H9 (cell line): ENCODE results near the gene ECD. TPM values are rescaled to one million over a fixed set of nuclear protein-coding genes. Genes with fewer than 3 reads are reported as not detected.

Experiments used
- DNase-seq: peaks from one replicate; pipeline ENCODE4 v3.0.0-alpha.2; 2017
- H2AFZ ChIP-seq: one replicate; pipeline ENCODE4 v1.6.1; 2013; ENCODE audit warnings: mild to moderate bottlenecking, low read length, control low read depth, moderate library complexity
- H2AK5ac ChIP-seq: 2 replicates; pipeline ENCODE4 v1.6.1; 2013; ENCODE audit warnings: low read length, control low read depth, mixed read lengths; ENCODE audit not compliant: insufficient read length
- H2BK120ac ChIP-seq: one replicate; pipeline ENCODE4 v1.6.1; 2013; ENCODE audit warnings: low read depth, mild to moderate bottlenecking, low read length, control low read depth, inconsistent platforms; ENCODE audit not compliant: poor library complexity, severe bottlenecking
- H2BK12ac ChIP-seq: 2 replicates; pipeline ENCODE4 v1.6.1; 2013; ENCODE audit warnings: low read length, control low read depth, mixed read lengths, low read depth; ENCODE audit not compliant: insufficient read length
- H2BK15ac ChIP-seq: 2 replicates; pipeline ENCODE4 v1.6.1; 2013; ENCODE audit warnings: low read depth, low read length, control low read depth
- H2BK20ac ChIP-seq: one replicate; pipeline ENCODE4 v1.6.1; 2013; ENCODE audit warnings: low read depth, mild to moderate bottlenecking, low read length, control low read depth, inconsistent platforms; ENCODE audit not compliant: poor library complexity, severe bottlenecking
- H2BK5ac ChIP-seq: 2 replicates; pipeline ENCODE4 v1.6.1; 2013; ENCODE audit warnings: low read length, control low read depth, mixed read lengths; ENCODE audit not compliant: insufficient read length
- H3K14ac ChIP-seq: 2 replicates; pipeline ENCODE4 v1.6.1; 2013; ENCODE audit warnings: low read length, control low read depth; ENCODE audit not compliant: insufficient read depth
- H3K18ac ChIP-seq: 2 replicates; pipeline ENCODE4 v1.6.1; 2013; ENCODE audit warnings: low read depth, mild to moderate bottlenecking, mixed read lengths, low read length, control low read depth; ENCODE audit not compliant: insufficient read length
- H3K23ac ChIP-seq: 2 replicates; pipeline ENCODE4 v1.6.1; 2013; ENCODE audit warnings: low read length, control low read depth, mixed read lengths, low read depth; ENCODE audit not compliant: insufficient read length
- H3K23me2 ChIP-seq: 2 replicates; pipeline ENCODE4 v1.6.1; 2013; ENCODE audit warnings: low read depth, mild to moderate bottlenecking, mixed read lengths, low read length, control low read depth; ENCODE audit not compliant: insufficient read length, poor library complexity, severe bottlenecking
- H3K27ac ChIP-seq: 2 replicates; pipeline ENCODE4 v1.5.1; 2013; ENCODE audit warnings: low read length, control low read depth, mixed read lengths, low read depth; ENCODE audit not compliant: insufficient read length
- H3K27me3 ChIP-seq: 2 replicates; pipeline ENCODE4 v1.6.1; 2013; ENCODE audit warnings: low read length, control low read depth, inconsistent platforms; ENCODE audit not compliant: insufficient read depth
- H3K4ac ChIP-seq: 2 replicates; pipeline ENCODE4 v1.6.1; 2013; ENCODE audit warnings: low read depth, mild to moderate bottlenecking, control low read depth, inconsistent platforms, low read length, moderate library complexity
- H3K4me1 ChIP-seq: 2 replicates; pipeline ENCODE4 v1.6.1; 2013; ENCODE audit warnings: low read length, control low read depth, inconsistent platforms; ENCODE audit not compliant: insufficient read depth
- H3K4me2 ChIP-seq: 2 replicates; pipeline ENCODE4 v1.6.1; 2013; ENCODE audit warnings: low read length, control low read depth, mixed read lengths; ENCODE audit not compliant: insufficient read length, insufficient read depth
- H3K56ac ChIP-seq: 2 replicates; pipeline ENCODE4 v1.6.1; 2013; ENCODE audit warnings: low read depth, mild to moderate bottlenecking, mixed read lengths, low read length, control low read depth; ENCODE audit not compliant: insufficient read length
- H3K79me1 ChIP-seq: 2 replicates; pipeline ENCODE4 v1.6.1; 2013; ENCODE audit warnings: low read depth, mild to moderate bottlenecking, moderate library complexity, low read length, control low read depth, inconsistent platforms; ENCODE audit not compliant: insufficient read depth, poor library complexity, severe bottlenecking
- H3K79me2 ChIP-seq: 2 replicates; pipeline ENCODE4 v1.6.1; 2013; ENCODE audit warnings: low read length, control low read depth, inconsistent platforms; ENCODE audit not compliant: insufficient read depth
- H3K9ac ChIP-seq: 2 replicates; pipeline ENCODE4 v1.6.1; 2013; ENCODE audit warnings: low read length, control low read depth, mixed read lengths; ENCODE audit not compliant: insufficient read length; ENCODE audit errors: extremely low read depth
- H3K9me3 ChIP-seq: one replicate; pipeline ENCODE4 v1.6.1; 2013; ENCODE audit warnings: low read depth, low read length, inconsistent platforms; ENCODE audit not compliant: control insufficient read depth
- H3T11ph ChIP-seq: one replicate; pipeline ENCODE4 v1.6.1; 2013; ENCODE audit warnings: mild to moderate bottlenecking, low read length, control low read depth, inconsistent platforms
- H4K20me1 ChIP-seq: one replicate; pipeline ENCODE4 v1.6.1; 2013; ENCODE audit not compliant: control insufficient read depth, insufficient read length, insufficient read depth
- H4K5ac ChIP-seq: 2 replicates; pipeline ENCODE4 v1.6.1; 2013; ENCODE audit warnings: low read depth, mild to moderate bottlenecking, mixed read lengths, low read length, control low read depth; ENCODE audit not compliant: insufficient read length
- H4K8ac ChIP-seq: replicated peaks from 2 replicates; pipeline ENCODE4 v1.6.1; 2013; ENCODE audit warnings: low read length, control low read depth, mixed read lengths, low read depth; ENCODE audit not compliant: insufficient read length
- H4K91ac ChIP-seq: 2 replicates; pipeline ENCODE4 v1.6.1; 2013; ENCODE audit warnings: low read depth, mild to moderate bottlenecking, moderate library complexity, mixed read lengths, low read length, control low read depth; ENCODE audit not compliant: insufficient read length
- H3K27ac Mint-ChIP-seq, 3 experiments: 2 replicates in 2 of 3; 3 replicates in 1 of 3; pipeline ENCODE4 v1.8.0; 2020 to 2021; ENCODE audit warnings: mixed read lengths in 3 of 3, mild to moderate bottlenecking in 1 of 3, moderate library complexity in 1 of 3
- H3K27me3 Mint-ChIP-seq: 2 replicates; pipeline ENCODE4 v1.8.0; 2021; ENCODE audit warnings: low read depth, mild to moderate bottlenecking, moderate library complexity, mixed read lengths
- H3K36me3 Mint-ChIP-seq, 3 experiments: 2 replicates in 2 of 3; 3 replicates in 1 of 3; pipeline ENCODE4 v1.8.0; 2020 to 2021; ENCODE audit warnings: low read depth in 3 of 3, mixed read lengths in 3 of 3; ENCODE audit not compliant: insufficient read depth in 1 of 3
- H3K4me1 Mint-ChIP-seq, 2 experiments: 2 replicates each; pipeline ENCODE4 v1.8.0; 2020; ENCODE audit warnings: mixed read lengths in 2 of 2
- H3K4me3 Mint-ChIP-seq, 2 experiments: 2 replicates in 1 of 2; 3 replicates in 1 of 2; pipeline ENCODE4 v1.8.0; 2020 to 2021; ENCODE audit warnings: mild to moderate bottlenecking in 2 of 2, mixed read lengths in 2 of 2, moderate library complexity in 1 of 2
- H3K9me3 Mint-ChIP-seq, 2 experiments: 2 replicates in 1 of 2; 3 replicates in 1 of 2; pipeline ENCODE4 v1.8.0; 2020; ENCODE audit warnings: mild to moderate bottlenecking in 2 of 2, mixed read lengths in 2 of 2, moderate library complexity in 1 of 2
- WGBS: extraction: QIAGEN DNeasy Blood & Tissue Kit; methylation state at CpG from one replicate; pipeline ENCODE4 v1.1.7; 2013; ENCODE audit warnings: missing lambda C conversion rate, low lambda C conversion rate, mixed read lengths; ENCODE audit not compliant: insufficient read length; ENCODE audit errors: extremely low coverage; 5-methylcytosine and 5-hydroxymethylcytosine counted together
- total RNA-seq: library from RNA; stranded (reverse); gene quantifications from 2 replicates; pipeline ENCODE4 v1.2.1, GENCODE V29; 2021
- TF ChIP-seq, protein P1 (sequence below): fragments of 200-600 bp; sonication (generic); conservative IDR thresholded peaks from 3 replicates; pipeline ENCODE4 v1.8.0; 2021; ENCODE audit warnings: antibody characterized with exemption, mild to moderate bottlenecking

Gene ECD
- total RNA-seq, 1 experiment from 2014 or later: 41.6 TPM

DNA sequence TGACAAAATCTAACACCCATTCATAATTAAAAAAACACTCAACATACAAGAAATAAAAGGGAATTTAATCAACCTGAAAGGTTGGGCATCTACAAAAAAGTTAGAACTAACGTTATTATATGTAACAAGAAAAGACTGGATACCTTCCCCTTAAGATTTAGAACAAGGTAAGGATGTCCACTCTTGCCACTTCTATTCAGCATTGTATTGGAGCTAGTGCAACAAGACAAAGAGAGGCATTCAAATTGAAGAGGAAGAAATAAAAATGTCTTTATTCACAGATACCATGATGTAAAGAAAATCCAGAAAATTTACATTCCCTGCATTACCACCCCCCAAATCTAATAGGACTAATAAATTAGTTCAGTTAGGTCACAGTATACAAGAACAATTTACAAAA lies 18.5 kb upstream of the ECD start:
- H3K27me3 ChIP-seq: no peaks in the 10 kb centered on the region
- no peak overlapping the region for H2AFZ ChIP-seq
- no peaks in the 10 kb centered on the region for H4K20me1 ChIP-seq
- no peak overlapping the region for H3K9ac ChIP-seq
- H2AK5ac ChIP-seq: no peak overlapping the region
- no peaks in the 10 kb centered on the region for H3K79me2 ChIP-seq
- no peak overlapping the region for H3K56ac ChIP-seq
- Mint-ChIP-seq H3K4me3 (no peak overlapping the region), H3K27me3 (no peaks in the 10 kb centered on the region), H3K4me1 (no peaks in the 10 kb centered on the region), H3K27ac (no peak overlapping the region), H3K36me3 (peaks cover 0 to 12% (median 2%) of the 10 kb centered on the region in 3 experiments; a peak in 4 of 7 replicates), H3K9me3 (no peaks in the 10 kb centered on the region)
- no peak overlapping the region for H3K4me2 ChIP-seq
- H3K4me1 ChIP-seq: no peaks in the 10 kb centered on the region
- no CpG with 5 or more reads among the region's 1 CpG for WGBS
- H4K5ac ChIP-seq: no peak overlapping the region
- no peak overlapping the region for H2BK5ac ChIP-seq
- H2BK20ac ChIP-seq: no peak overlapping the region
- H3K4ac ChIP-seq: no peak overlapping the region
- H2BK15ac ChIP-seq: no peak overlapping the region
- no peak overlapping the region for H3K18ac ChIP-seq
- H3K27ac ChIP-seq: no peak overlapping the region
- DNase-seq: no peak
- H3K23me2 ChIP-seq: no peaks in the 10 kb centered on the region
- no peak overlapping the region for H4K8ac ChIP-seq
- H2BK120ac ChIP-seq: no peak overlapping the region
- H3K9me3 ChIP-seq: no peaks in the 10 kb centered on the region
- no peak overlapping the region for H4K91ac ChIP-seq
- no peak overlapping the region for H3K14ac ChIP-seq
- TF ChIP-seq, protein P1, sequence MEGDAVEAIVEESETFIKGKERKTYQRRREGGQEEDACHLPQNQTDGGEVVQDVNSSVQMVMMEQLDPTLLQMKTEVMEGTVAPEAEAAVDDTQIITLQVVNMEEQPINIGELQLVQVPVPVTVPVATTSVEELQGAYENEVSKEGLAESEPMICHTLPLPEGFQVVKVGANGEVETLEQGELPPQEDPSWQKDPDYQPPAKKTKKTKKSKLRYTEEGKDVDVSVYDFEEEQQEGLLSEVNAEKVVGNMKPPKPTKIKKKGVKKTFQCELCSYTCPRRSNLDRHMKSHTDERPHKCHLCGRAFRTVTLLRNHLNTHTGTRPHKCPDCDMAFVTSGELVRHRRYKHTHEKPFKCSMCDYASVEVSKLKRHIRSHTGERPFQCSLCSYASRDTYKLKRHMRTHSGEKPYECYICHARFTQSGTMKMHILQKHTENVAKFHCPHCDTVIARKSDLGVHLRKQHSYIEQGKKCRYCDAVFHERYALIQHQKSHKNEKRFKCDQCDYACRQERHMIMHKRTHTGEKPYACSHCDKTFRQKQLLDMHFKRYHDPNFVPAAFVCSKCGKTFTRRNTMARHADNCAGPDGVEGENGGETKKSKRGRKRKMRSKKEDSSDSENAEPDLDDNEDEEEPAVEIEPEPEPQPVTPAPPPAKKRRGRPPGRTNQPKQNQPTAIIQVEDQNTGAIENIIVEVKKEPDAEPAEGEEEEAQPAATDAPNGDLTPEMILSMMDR: no peak
- H3K79me1 ChIP-seq: no peaks in the 10 kb centered on the region
- H3K23ac ChIP-seq: no peak overlapping the region
- no peak overlapping the region for H3T11ph ChIP-seq
- no peak overlapping the region for H2BK12ac ChIP-seq
